NOMO-1 (cell line): ENCODE data around the gene LIMCH1.
"Not testable (repeated sequence)": the region's sequence is repeated elsewhere in the genome, so short reads cannot be mapped to it uniquely, and the experiment has no call there.

Experiments used
- DNase-seq, 2 experiments: peaks; one replicate each; lab custom pipeline; 2025; ENCODE audit not compliant: unreplicated experiment in 2 of 2; lab: John Stamatoyannopoulos, UW

The LIMCH1 gene

GRCh38 chr4:41715155-41715554, 177.2 kb downstream of the LIMCH1 start:
- no peak for DNase-seq

GRCh38 chr4:41718907-41719306, 180.9 kb downstream of the LIMCH1 start:
- DNase-seq = no peak

- no peak for DNase-seq
Measured at GRCh38 chr4:41719417-41719816, 181.5 kb downstream of the LIMCH1 start.

- no peak for DNase-seq
Measured at GRCh38 chr4:41722181-41722580, 184.2 kb downstream of the LIMCH1 start.

GRCh38 chr4:41723286-41723685, 185.3 kb downstream of the LIMCH1 start:
- no peak for DNase-seq

GRCh38 chr4:41725254-41725653, 187.3 kb downstream of the LIMCH1 start:
- DNase-seq = no peak

GRCh38 chr4:41727861-41728572, 190.1 kb downstream of the LIMCH1 start:
- DNase-seq = no peak

- DNase-seq = no peak
Measured at GRCh38 chr4:41728573-41728913, 190.6 kb downstream of the LIMCH1 start.

GRCh38 chr4:41731569-41732126, 193.7 kb downstream of the LIMCH1 start:
- DNase-seq = no peak

- DNase-seq = no peak
Measured at GRCh38 chr4:41734371-41734770, 196.4 kb downstream of the LIMCH1 start.

GRCh38 chr4:41737491-41737890, 199.5 kb downstream of the LIMCH1 start:
- not testable (repeated sequence) for DNase-seq

- DNase-seq = no peak
Measured at GRCh38 chr4:41741354-41741753, 203.4 kb downstream of the LIMCH1 start.

- no peak for DNase-seq
Measured at GRCh38 chr4:41744572-41745291, 206.8 kb downstream of the LIMCH1 start.

GRCh38 chr4:41745292-41746024, 207.5 kb downstream of the LIMCH1 start:
- no peak for DNase-seq

GRCh38 chr4:41746025-41746439, 208.1 kb downstream of the LIMCH1 start:
- no peak for DNase-seq

GRCh38 chr4:41746440-41747229, 208.7 kb downstream of the LIMCH1 start:
- no peak for DNase-seq

- no peak for DNase-seq
Measured at GRCh38 chr4:41747230-41748055, 209.5 kb downstream of the LIMCH1 start.

- DNase-seq = no peak
Measured at GRCh38 chr4:41748074-41748570, 210.2 kb downstream of the LIMCH1 start.
